SK-N-SH (cell line): ENCODE data around the gene ATP2B2.

Experiments
- GABPA ChIP-seq: IDR thresholded peaks from 2 replicates; pipeline ENCODE4 v1.4.0; 2012; ENCODE audit warnings: low read depth, mild to moderate bottlenecking
- MAX ChIP-seq: IDR thresholded peaks from 2 replicates; pipeline ENCODE4 v1.4.0; 2012; ENCODE audit warnings: low read depth
- NFIC ChIP-seq: IDR thresholded peaks from 2 replicates; pipeline ENCODE4 v1.4.0; 2012; ENCODE audit warnings: borderline replicate concordance
- NRF1 ChIP-seq: IDR thresholded peaks from 2 replicates; pipeline ENCODE4 v1.6.1; 2012; ENCODE audit warnings: low read depth, mild to moderate bottlenecking, low read length
- RAD21 ChIP-seq: IDR thresholded peaks from 2 replicates; pipeline ENCODE4 v1.6.1; 2012; ENCODE audit warnings: mild to moderate bottlenecking, low read length
- RFX5 ChIP-seq: IDR thresholded peaks from 2 replicates; pipeline ENCODE4 v1.6.1; 2012; ENCODE audit warnings: mild to moderate bottlenecking, improper control_type of control experiment, low read length
- RXRA ChIP-seq: IDR thresholded peaks from 2 replicates; pipeline ENCODE4 v1.4.0; 2012; ENCODE audit warnings: low read depth, mild to moderate bottlenecking, borderline replicate concordance
- SIN3A ChIP-seq: IDR thresholded peaks from 2 replicates; pipeline ENCODE4 v1.6.1; 2012; ENCODE audit warnings: low read depth, mild to moderate bottlenecking, low read length, moderate library complexity, borderline replicate concordance
- TF ChIP-seq, protein P1 (sequence below): fragments of 200-600 bp; sonication (generic); IDR thresholded peaks from 2 replicates; pipeline ENCODE4 v1.6.1; 2017; ENCODE audit warnings: antibody characterized with exemption, mild to moderate bottlenecking, moderate library complexity

DNA sequence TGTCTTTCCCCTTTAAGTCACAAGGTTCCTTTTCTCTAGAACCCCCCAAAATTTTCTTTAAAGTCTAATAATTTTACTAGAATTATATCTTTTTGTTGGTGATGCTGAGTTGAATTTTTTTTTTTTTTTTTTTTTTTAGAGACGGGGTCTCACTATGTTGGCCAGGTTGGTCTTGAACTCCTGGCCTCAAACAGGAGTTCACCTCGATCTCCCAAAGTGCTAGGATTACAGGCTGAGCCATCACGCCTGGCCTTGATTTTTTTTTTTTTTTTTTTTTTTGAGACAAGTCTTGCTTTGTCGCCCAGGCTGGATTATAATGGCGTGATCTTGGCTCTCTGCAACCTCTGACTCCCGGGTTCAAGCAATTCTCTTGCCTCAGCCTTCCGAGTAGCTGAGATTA is 196.7 kb downstream of the ATP2B2 start:
- TF ChIP-seq NRF1 (no peak), MAX (no peak), RFX5 (no peak), GABPA (no peak), RAD21 (no peak), RXRA (no peak), NFIC (no peak), SIN3A (no peak)
- TF ChIP-seq, protein P1, sequence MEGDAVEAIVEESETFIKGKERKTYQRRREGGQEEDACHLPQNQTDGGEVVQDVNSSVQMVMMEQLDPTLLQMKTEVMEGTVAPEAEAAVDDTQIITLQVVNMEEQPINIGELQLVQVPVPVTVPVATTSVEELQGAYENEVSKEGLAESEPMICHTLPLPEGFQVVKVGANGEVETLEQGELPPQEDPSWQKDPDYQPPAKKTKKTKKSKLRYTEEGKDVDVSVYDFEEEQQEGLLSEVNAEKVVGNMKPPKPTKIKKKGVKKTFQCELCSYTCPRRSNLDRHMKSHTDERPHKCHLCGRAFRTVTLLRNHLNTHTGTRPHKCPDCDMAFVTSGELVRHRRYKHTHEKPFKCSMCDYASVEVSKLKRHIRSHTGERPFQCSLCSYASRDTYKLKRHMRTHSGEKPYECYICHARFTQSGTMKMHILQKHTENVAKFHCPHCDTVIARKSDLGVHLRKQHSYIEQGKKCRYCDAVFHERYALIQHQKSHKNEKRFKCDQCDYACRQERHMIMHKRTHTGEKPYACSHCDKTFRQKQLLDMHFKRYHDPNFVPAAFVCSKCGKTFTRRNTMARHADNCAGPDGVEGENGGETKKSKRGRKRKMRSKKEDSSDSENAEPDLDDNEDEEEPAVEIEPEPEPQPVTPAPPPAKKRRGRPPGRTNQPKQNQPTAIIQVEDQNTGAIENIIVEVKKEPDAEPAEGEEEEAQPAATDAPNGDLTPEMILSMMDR, result no peak
